A673 (cell line): ENCODE measurements around the gene ANKRD49. TPM values are rescaled to one million over a fixed set of nuclear protein-coding genes. Genes with fewer than 3 reads are reported as not detected.

Experiments
- BruUV-seq: library from RNA; stranded (reverse); fragments of 400-500 nt; replicated peaks from 2 replicates; lab custom pipeline; 2021; lab: Mats Ljungman, UMichigan
- CTCF ChIA-PET: fragments of 300-600 bp; sonication (Branson Sonifier 250); formaldehyde crosslinking; loops from one replicate; lab custom pipeline; 2022; ENCODE audit warnings: antibody characterized with exemption; lab: Charles Lee
- POLR2A ChIA-PET: fragments of 300-600 bp; sonication (Branson Sonifier 250); formaldehyde crosslinking; loops from one replicate; lab custom pipeline; 2022; ENCODE audit warnings: antibody characterized with exemption; ENCODE audit not compliant: low non-redundant PET; lab: Charles Lee
- DNase-seq: peaks from one replicate; pipeline ENCODE4 v3.0.0-alpha.2; 2015; ENCODE audit warnings: low spot score
- H3K27ac ChIP-seq: fragments of 200-600 bp; sonication (generic); 2 replicates; pipeline ENCODE4 v1.5.1; 2016; ENCODE audit warnings: mixed run types, low read depth, mild to moderate bottlenecking, mixed read lengths, antibody characterized with exemption, low read length; ENCODE audit not compliant: poor library complexity, severe bottlenecking
- H3K27me3 ChIP-seq: fragments of 200-600 bp; sonication (generic); replicated peaks from 2 replicates; pipeline ENCODE4 v1.6.1; 2017; ENCODE audit warnings: mixed run types, low read depth, mild to moderate bottlenecking, mixed read lengths, antibody characterized with exemption, low read length; ENCODE audit not compliant: insufficient read depth, poor library complexity
- H3K36me3 ChIP-seq: fragments of 200-600 bp; sonication (generic); 2 replicates; pipeline ENCODE4 v1.6.1; 2016; ENCODE audit warnings: mixed run types, mild to moderate bottlenecking, mixed read lengths, antibody characterized with exemption, low read length; ENCODE audit not compliant: insufficient read depth, poor library complexity, severe bottlenecking
- H3K4me1 ChIP-seq: fragments of 200-600 bp; sonication (generic); 2 replicates; pipeline ENCODE4 v1.6.1; 2017; ENCODE audit warnings: mixed run types, mild to moderate bottlenecking, mixed read lengths, antibody characterized with exemption, low read length; ENCODE audit not compliant: insufficient read depth, poor library complexity, severe bottlenecking
- H3K4me3 ChIP-seq: fragments of 200-600 bp; sonication (generic); 2 replicates; pipeline ENCODE4 v1.5.1; 2016; ENCODE audit warnings: low read depth, mixed run types, mild to moderate bottlenecking, mixed read lengths, low read length; ENCODE audit not compliant: poor library complexity, severe bottlenecking
- H3K9me3 ChIP-seq: fragments of 200-600 bp; sonication (generic); 2 replicates; pipeline ENCODE4 v1.6.1; 2016; ENCODE audit warnings: mixed run types, low read depth, mild to moderate bottlenecking, mixed read lengths, antibody characterized with exemption, low read length; ENCODE audit not compliant: poor library complexity, severe bottlenecking
- EZH2 ChIP-seq: fragments of 200-600 bp; sonication (generic); IDR thresholded peaks from 2 replicates; pipeline ENCODE4 v1.6.1; 2017; ENCODE audit warnings: borderline replicate concordance, low read depth, mild to moderate bottlenecking, mixed read lengths, antibody characterized with exemption, low read length; ENCODE audit not compliant: poor library complexity, severe bottlenecking
- intact Hi-C: fragments of 100-400 bp; cut with micrococcal nuclease; formaldehyde crosslinking; loops from one replicate; pipeline ENCODE4 v1.10.0; 2022; ENCODE audit not compliant: unreplicated experiment
- total RNA-seq: library from RNA; stranded (reverse); gene quantifications from 2 replicates; pipeline ENCODE4 v1.2.3, GENCODE V29; 2021
- TF ChIP-seq, protein P1 (sequence below): fragments of 300-800, 200-600 bp; sonication (generic); conservative IDR thresholded peaks from 2 replicates; pipeline ENCODE4 v1.5.1; 2017; ENCODE audit warnings: low read depth, mild to moderate bottlenecking, antibody characterized with exemption, low read length, moderate library complexity, mixed read lengths

ANKRD49 gene
- total RNA-seq, 1 experiment from 2014 or later, result 15.5 TPM

DNA sequence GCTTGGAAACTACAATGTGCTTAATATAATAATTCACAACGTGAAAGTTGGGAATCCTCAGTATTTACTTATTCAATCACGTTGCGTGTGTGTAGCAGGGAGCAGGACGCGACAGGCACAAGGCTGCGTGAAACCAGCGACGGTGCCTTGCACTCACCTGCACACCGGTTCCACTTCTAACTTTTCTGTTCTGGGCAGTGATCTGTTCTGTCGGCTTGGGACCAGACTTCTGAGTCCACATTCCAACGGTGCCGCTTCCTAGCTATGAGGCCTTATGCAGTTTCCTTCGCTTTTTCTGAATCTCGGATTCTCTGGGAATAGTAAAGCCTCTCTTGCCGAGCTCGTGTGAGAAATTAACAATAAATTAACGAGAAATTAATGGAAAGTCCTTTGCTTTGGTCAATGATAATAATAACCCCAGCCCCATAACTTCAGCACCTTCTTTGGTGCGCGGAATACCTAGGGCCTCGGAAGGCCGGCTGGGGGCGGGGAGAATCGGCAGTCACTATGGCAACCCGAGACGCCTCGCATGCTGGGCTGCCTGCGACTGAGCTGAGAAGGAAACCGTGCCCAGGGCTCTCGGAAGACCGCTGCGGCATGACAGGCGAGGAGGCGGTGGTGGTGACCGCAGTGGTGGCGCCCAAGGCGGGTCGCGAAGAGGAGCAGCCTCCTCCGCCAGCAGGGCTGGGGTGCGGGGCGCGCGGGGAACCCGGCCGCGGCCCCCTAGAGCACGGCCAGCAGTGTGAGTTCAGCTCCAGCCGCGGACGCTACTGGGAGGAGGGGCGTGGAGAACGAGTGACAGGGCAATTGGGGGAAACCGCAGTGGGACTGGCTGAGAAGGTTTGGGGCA lies 18.4 kb downstream of the ANKRD49 start, which contains the start of gene C11orf97:
C11orf97 (plus strand) TSS at position 530 of the 850 bp plus-strand sequence; CDS start at position 598, 68 bp downstream.
- intact Hi-C loops, result no loop called here
- BruUV-seq, result no TSS peak
- DNase-seq, result peak; percentile 62
- peak within 1 kb of the TSS; percentile 50 for H3K4me3 ChIP-seq
- no peaks in the 10 kb centered on the region for H3K4me1 ChIP-seq
- CTCF ChIA-PET, result no interaction called here
- no peaks in the 10 kb centered on the region for H3K9me3 ChIP-seq
- H3K27me3 ChIP-seq, result peaks cover 12% of the 10 kb centered on the region
- H3K36me3 ChIP-seq, result no peaks in the 10 kb centered on the region
- POLR2A ChIA-PET, result interaction anchor here (0.6 kb wide), 1 partner anchor 715 kb away, joined by 3 read pairs; no protein-coding TSS in a partner anchor
- H3K27ac ChIP-seq, result no peak within 1 kb of the TSS
- TF ChIP-seq EZH2, result no peak
- TF ChIP-seq, protein P1, sequence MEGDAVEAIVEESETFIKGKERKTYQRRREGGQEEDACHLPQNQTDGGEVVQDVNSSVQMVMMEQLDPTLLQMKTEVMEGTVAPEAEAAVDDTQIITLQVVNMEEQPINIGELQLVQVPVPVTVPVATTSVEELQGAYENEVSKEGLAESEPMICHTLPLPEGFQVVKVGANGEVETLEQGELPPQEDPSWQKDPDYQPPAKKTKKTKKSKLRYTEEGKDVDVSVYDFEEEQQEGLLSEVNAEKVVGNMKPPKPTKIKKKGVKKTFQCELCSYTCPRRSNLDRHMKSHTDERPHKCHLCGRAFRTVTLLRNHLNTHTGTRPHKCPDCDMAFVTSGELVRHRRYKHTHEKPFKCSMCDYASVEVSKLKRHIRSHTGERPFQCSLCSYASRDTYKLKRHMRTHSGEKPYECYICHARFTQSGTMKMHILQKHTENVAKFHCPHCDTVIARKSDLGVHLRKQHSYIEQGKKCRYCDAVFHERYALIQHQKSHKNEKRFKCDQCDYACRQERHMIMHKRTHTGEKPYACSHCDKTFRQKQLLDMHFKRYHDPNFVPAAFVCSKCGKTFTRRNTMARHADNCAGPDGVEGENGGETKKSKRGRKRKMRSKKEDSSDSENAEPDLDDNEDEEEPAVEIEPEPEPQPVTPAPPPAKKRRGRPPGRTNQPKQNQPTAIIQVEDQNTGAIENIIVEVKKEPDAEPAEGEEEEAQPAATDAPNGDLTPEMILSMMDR, result no peak

DNA sequence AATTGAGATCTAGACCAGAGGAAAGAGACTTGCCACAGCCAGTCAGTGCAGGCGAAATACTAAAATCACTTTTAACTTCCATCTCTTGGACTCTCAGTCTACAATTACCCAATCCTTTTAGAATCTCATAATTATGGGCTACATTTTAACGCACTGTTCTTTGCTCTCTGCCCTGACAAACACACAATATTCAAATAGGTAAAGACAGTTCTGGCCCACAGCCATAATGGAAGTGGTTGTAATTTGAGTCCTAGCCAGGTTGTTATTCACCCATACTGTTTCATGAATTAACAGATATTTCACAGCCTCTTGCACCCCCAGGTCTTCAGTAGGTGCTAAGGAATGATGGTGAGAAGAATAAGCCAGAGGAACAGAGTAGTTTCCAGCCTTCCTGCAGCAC lies 19.3 kb downstream of the ANKRD49 start:
- intact Hi-C loops, result no loop called here
- POLR2A ChIA-PET, result no interaction called here
- Histone ChIP-seq H3K27me3 (peaks cover 12% of the 10 kb centered on the region), H3K27ac (no peak overlapping the region), H3K4me3 (no peak overlapping the region), H3K9me3 (no peaks in the 10 kb centered on the region), H3K36me3 (no peaks in the 10 kb centered on the region), H3K4me1 (no peaks in the 10 kb centered on the region)
- BruUV-seq, result no TSS peak
- TF ChIP-seq EZH2, result no peak
- TF ChIP-seq, protein P1, result no peak
- DNase-seq, result no peak
- CTCF ChIA-PET, result no interaction called here

DNA sequence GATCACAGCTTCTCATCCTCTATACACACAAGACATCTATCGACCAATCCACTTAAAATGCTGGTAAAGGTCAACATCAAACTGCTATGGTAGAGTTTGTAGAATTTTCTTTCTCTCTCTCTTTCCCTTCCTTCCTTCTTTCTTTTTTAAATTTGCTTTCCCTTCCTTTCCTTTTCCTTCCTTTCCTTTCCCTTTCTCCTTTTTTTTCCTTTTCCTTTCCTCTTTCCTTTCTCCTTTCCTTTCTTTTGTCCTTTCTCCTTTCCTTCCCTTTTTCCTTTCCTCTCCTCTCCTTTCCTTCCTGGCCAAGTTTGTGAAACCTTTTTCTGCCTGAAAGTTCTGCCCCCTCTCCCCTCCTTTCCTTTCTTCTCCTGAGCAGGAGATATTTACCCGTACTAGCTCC lies 21.6 kb downstream of the ANKRD49 start:
- DNase-seq, result no peak
- TF ChIP-seq EZH2, result no peak
- TF ChIP-seq, protein P1, result no peak
- Histone ChIP-seq H3K27me3 (peaks cover 12% of the 10 kb centered on the region), H3K36me3 (no peaks in the 10 kb centered on the region), H3K4me3 (no peak overlapping the region), H3K4me1 (no peaks in the 10 kb centered on the region), H3K9me3 (no peaks in the 10 kb centered on the region), H3K27ac (no peak overlapping the region)
- ChIA-PET POLR2A (no interaction called here), CTCF (no interaction called here)
- intact Hi-C loops, result loop anchor here (5.0 kb wide), 2 partner anchors 382 to 1912 kb away; no protein-coding TSS in a partner anchor
- no TSS peak for BruUV-seq
